ENCODE measurements around the gene AIRE. TPM values are rescaled to one million over a fixed set of nuclear protein-coding genes. Genes with fewer than 3 reads are reported as not detected.
"Not testable (repeated sequence)": the region's sequence is repeated elsewhere in the genome, so short reads cannot be mapped to it uniquely, and the experiment has no call there.

AIRE gene
- polyA plus RNA-seq, 1 donor from 2014 or later = not detected

DNA sequence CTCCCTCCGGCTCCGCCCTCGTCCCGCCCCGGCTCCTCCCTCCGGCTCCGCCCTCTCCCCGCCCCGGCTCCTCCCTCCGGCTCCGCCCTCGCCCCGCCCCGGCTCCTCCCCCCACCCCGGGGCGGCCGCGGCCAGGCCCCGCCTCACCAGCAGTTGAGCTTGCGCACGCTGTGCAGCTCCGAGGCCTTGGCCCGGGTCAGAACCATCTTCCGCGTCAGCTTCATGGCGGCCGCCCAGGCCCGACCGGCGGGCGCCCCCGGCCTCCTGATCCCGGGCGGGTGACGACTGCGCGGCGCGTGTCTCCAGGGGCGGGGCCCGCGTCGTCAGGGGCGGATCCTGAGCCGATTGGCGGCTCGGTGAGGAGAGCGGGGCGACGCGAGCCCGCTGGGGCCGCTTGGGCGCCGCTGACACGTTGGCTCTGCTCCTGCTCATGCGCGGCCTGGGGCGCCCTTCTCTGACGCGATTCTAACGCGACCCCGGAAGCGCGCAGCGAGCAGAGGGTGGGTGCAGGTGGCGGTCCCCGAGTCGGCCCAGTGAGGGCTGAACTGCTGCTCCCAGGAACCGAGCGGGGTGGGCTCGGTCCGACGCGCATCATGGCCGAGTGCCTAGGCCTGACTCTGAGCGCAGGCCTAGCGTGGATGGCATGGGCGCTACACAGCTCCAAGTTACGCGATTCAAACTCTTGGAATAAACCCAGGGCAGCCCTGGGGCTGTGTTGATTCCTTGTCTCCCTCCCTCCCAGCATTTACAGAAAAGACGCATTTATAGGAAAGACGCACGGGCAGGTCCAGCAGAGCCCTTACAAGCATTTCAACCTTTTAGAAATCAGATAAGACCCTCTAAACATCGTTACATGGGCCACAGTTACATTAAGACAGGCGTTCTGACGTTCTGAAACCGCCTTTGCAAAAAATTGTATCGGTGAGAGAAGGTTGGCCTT is 53.6 kb downstream of the AIRE start, which contains the start of gene CFAP410:
CFAP410 (minus strand) TSS at position 420 of the 940 bp plus-strand sequence; CDS start at position 224, 196 bp downstream.
- Histone ChIP-seq H3K9me3 (ENCODE audit: low read length) (no peaks in the 10 kb centered on the region), H3K36me3 (ENCODE audit: insufficient read depth, low read length) (no peaks in the 10 kb centered on the region), H2AFZ (ENCODE audit: low read depth, low read length) (peak within 1 kb of the TSS; percentile 60), H3K4me2 (ENCODE audit: low read length) (peak within 1 kb of the TSS; percentile 95), H3F3A (ENCODE audit: insufficient read depth, low read length, poor library complexity, severe bottlenecking) (no peaks in the 10 kb centered on the region), H3K79me2 (replicated peaks; ENCODE audit: insufficient read depth, low read length) (no peaks in the 10 kb centered on the region), H3K9me2 (ENCODE audit: insufficient read depth, low read length) (no peaks in the 10 kb centered on the region), H4K20me1 (ENCODE audit: insufficient read depth) (no peaks in the 10 kb centered on the region), H3K4me3 (ENCODE audit: low read length) (peak within 1 kb of the TSS; percentile 89), H3K27me3 (ENCODE audit: insufficient read depth, low read depth, low read length) (no peaks in the 10 kb centered on the region), H3K9ac (ENCODE audit: low read length) (peak within 1 kb of the TSS; percentile 85), H3K27ac (ENCODE audit: low read length) (peak within 1 kb of the TSS; percentile 84)
- TF ChIP-seq MXI1 (conservative IDR thresholded peaks at IDR 0.05; ENCODE audit: poor library complexity, severe bottlenecking) (peak; percentile 98), TAF1 (IDR thresholded peaks at IDR 0.05; ENCODE audit: low read depth) (no peak), EP300 (conservative IDR thresholded peaks at IDR 0.05; ENCODE audit: poor library complexity, severe bottlenecking) (peak; percentile 75), POLR2AphosphoS5 (IDR thresholded peaks at IDR 0.05) (peak; percentile 96), RAD21 (conservative IDR thresholded peaks at IDR 0.05) (peak; percentile 61), SMC3 (conservative IDR thresholded peaks at IDR 0.05; ENCODE audit: poor library complexity) (peak; percentile 67)
- TF ChIP-seq, protein P1, sequence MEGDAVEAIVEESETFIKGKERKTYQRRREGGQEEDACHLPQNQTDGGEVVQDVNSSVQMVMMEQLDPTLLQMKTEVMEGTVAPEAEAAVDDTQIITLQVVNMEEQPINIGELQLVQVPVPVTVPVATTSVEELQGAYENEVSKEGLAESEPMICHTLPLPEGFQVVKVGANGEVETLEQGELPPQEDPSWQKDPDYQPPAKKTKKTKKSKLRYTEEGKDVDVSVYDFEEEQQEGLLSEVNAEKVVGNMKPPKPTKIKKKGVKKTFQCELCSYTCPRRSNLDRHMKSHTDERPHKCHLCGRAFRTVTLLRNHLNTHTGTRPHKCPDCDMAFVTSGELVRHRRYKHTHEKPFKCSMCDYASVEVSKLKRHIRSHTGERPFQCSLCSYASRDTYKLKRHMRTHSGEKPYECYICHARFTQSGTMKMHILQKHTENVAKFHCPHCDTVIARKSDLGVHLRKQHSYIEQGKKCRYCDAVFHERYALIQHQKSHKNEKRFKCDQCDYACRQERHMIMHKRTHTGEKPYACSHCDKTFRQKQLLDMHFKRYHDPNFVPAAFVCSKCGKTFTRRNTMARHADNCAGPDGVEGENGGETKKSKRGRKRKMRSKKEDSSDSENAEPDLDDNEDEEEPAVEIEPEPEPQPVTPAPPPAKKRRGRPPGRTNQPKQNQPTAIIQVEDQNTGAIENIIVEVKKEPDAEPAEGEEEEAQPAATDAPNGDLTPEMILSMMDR (IDR thresholded peaks at IDR 0.05; ENCODE audit: poor library complexity, severe bottlenecking) = no peak
- TF ChIP-seq, protein P2, sequence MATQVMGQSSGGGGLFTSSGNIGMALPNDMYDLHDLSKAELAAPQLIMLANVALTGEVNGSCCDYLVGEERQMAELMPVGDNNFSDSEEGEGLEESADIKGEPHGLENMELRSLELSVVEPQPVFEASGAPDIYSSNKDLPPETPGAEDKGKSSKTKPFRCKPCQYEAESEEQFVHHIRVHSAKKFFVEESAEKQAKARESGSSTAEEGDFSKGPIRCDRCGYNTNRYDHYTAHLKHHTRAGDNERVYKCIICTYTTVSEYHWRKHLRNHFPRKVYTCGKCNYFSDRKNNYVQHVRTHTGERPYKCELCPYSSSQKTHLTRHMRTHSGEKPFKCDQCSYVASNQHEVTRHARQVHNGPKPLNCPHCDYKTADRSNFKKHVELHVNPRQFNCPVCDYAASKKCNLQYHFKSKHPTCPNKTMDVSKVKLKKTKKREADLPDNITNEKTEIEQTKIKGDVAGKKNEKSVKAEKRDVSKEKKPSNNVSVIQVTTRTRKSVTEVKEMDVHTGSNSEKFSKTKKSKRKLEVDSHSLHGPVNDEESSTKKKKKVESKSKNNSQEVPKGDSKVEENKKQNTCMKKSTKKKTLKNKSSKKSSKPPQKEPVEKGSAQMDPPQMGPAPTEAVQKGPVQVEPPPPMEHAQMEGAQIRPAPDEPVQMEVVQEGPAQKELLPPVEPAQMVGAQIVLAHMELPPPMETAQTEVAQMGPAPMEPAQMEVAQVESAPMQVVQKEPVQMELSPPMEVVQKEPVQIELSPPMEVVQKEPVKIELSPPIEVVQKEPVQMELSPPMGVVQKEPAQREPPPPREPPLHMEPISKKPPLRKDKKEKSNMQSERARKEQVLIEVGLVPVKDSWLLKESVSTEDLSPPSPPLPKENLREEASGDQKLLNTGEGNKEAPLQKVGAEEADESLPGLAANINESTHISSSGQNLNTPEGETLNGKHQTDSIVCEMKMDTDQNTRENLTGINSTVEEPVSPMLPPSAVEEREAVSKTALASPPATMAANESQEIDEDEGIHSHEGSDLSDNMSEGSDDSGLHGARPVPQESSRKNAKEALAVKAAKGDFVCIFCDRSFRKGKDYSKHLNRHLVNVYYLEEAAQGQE (IDR thresholded peaks at IDR 0.05; ENCODE audit: borderline replicate concordance) = peak; percentile 16

DNA sequence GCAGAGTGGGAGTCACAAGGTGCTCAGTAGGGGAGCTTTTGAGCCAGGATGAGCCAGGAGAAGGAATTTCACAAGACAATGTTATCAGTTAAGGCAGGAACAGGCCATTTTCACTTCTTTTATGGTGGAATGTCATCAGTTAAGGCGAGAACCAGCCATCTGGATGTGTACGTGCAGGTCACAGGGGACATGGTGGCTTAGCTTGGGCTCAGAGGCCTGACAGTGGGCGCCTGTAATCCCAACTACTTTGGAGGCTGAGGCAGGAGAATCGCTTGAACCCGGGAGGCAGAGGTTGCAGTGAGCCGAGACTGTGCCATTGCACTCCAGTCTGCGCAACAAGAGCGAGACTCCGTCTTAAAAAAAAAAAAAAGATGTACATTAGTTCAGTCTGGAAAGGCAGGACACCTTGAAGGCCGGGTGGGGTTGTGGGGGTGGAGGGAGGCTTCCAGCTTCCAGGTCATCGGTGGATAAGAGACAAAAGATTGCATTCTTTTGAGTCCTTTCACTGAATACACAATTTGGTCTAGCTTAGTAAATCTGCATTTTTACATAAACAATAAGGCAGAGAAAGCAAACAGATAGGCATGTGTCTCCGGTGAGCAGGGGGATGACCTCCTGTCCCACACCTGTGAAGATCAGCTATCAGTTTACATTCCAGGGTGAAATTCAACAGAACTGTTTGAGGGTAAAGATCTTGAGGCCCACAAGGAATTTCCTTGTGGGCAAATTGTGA is 56.2 kb downstream of the AIRE start:
- H3K9me3 ChIP-seq (ENCODE audit: low read length); H4K20me1 ChIP-seq (ENCODE audit: insufficient read depth); H2AFZ ChIP-seq (ENCODE audit: low read depth, low read length); H3K9ac ChIP-seq (ENCODE audit: low read length); H3F3A ChIP-seq (ENCODE audit: insufficient read depth, low read length, poor library complexity, severe bottlenecking); H3K27ac ChIP-seq (ENCODE audit: low read length); H3K27me3 ChIP-seq (ENCODE audit: insufficient read depth, low read depth, low read length); H3K4me2 ChIP-seq (ENCODE audit: low read length); H3K79me2 ChIP-seq (replicated peaks; ENCODE audit: insufficient read depth, low read length); H3K36me3 ChIP-seq (ENCODE audit: insufficient read depth, low read length); H3K4me3 ChIP-seq (ENCODE audit: low read length); H3K9me2 ChIP-seq (ENCODE audit: insufficient read depth, low read length): not testable (repeated sequence)

DNA sequence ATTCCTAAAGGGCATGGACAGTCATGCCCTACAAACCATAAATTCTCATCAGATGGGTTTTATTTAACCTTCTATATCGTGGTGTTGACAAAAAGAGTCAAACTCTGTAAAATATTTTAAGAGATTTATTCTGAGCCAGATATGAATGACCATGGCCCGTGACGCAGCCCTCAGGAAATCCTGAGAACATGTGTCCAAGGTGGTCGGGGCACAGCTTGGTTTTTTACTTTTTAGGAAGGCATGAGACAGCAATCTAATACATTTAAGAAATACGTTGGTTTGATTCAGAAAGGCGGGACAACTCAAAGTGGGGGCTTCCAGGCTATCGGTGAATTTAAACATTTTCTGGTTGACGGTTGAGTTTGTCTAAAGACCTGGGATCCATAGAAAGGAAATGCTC is 57.3 kb downstream of the AIRE start:
- H3K9me2 ChIP-seq (ENCODE audit: insufficient read depth, low read length); H3K79me2 ChIP-seq (replicated peaks; ENCODE audit: insufficient read depth, low read length); H3K9me3 ChIP-seq (ENCODE audit: low read length); H3F3A ChIP-seq (ENCODE audit: insufficient read depth, low read length, poor library complexity, severe bottlenecking); H2AFZ ChIP-seq (ENCODE audit: low read depth, low read length); H3K4me3 ChIP-seq (ENCODE audit: low read length); H3K27me3 ChIP-seq (ENCODE audit: insufficient read depth, low read depth, low read length); H3K4me2 ChIP-seq (ENCODE audit: low read length); H3K9ac ChIP-seq (ENCODE audit: low read length); H3K36me3 ChIP-seq (ENCODE audit: insufficient read depth, low read length); H4K20me1 ChIP-seq (ENCODE audit: insufficient read depth); H3K27ac ChIP-seq (ENCODE audit: low read length): not testable (repeated sequence)
